Germinal center (tissue), 1 donor: ENCODE data around the gene DOCK1.

Source experiments
- DNase-seq: peaks from one replicate; pipeline ENCODE4 v3.0.0; 2012; ENCODE audit warnings: mixed read lengths, low spot score

DOCK1 gene

DNA sequence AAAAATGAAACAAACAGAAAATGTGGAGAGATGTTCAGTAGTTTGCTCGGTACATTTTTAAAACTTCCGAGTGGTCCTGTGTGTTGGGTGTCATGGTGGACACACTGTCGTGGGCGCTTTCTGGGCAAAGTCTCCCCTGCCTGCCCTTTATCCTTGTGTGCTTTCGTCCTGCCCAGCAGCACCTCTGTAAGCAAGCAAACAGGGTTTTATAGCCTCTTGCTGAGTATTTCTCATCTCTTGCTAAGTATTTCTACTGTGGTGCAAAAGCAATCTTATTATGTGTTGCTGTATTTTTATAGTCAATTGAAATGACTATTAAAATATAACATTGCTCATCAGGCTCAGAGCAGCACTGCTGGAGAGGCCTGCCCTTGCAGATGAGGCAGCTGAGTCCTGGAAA, 48.7 kb downstream of the DOCK1 start:
- no peak for DNase-seq

DNA sequence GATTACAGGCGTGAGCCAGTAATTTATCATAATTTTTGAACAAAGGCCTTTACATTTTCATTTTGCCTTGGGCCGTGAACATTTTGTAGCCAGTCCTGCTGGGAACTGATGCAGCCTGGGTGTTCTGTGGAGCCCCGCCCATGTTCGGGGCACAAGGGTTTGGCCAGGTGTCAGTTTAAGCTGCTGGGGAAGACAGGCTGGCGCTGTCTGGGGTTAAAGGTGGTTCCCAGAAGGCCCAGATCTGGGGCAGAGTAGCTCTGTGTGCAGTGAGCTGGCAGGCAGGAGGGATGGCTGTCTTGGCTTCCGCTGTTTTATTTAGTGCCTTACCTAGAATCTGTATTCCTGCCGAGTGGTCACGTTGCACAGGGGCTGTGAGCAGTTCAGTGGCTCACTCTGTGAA, 50.2 kb downstream of the DOCK1 start:
- no peak for DNase-seq

GRCh38 chr10:126955934-126956711, 50.9 kb downstream of the DOCK1 start:
- DNase-seq: no peak

DNA sequence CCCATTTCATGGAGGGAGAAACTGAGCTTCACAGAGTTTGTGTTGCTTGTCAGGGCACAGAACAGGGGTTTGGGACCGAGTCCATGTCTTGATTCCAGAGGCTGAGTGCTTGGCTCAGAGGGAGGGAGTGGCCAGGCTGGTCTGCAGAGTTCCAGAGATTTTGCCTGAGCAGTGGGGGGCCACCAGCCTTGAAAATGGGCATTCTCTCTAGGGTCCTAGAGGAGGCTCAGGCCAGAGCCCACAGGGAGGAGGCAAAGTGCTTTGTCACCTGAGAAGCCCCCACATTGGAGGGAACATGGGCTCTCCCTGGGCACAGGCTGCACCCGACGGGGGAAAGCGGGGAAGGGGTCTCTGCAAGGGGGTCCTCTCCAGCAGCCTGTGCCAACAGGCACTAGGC, 51.5 kb downstream of the DOCK1 start:
- no peak for DNase-seq

GRCh38 chr10:126957111-126957510, 51.9 kb downstream of the DOCK1 start:
- DNase-seq: no peak

DNA sequence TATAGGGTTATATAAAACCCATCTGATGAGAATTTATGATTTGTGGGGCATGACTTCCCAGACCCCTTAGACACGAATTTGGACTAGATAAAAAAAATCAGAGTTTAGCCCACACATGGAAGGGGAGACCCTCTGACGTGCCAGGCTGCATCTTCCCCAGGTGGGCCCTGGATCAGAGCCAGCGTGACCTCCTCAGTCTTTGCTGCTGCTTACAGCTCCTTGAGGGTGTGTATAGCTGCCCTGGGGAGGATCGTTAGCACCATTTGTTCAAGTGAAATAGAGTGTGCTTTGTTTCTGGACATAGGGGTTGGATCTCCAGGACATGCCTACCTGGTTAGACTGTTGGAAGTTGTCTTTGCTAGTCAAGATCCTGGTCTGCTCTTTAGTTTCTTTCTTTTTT, 54.2 kb downstream of the DOCK1 start:
- no peak for DNase-seq

DNA sequence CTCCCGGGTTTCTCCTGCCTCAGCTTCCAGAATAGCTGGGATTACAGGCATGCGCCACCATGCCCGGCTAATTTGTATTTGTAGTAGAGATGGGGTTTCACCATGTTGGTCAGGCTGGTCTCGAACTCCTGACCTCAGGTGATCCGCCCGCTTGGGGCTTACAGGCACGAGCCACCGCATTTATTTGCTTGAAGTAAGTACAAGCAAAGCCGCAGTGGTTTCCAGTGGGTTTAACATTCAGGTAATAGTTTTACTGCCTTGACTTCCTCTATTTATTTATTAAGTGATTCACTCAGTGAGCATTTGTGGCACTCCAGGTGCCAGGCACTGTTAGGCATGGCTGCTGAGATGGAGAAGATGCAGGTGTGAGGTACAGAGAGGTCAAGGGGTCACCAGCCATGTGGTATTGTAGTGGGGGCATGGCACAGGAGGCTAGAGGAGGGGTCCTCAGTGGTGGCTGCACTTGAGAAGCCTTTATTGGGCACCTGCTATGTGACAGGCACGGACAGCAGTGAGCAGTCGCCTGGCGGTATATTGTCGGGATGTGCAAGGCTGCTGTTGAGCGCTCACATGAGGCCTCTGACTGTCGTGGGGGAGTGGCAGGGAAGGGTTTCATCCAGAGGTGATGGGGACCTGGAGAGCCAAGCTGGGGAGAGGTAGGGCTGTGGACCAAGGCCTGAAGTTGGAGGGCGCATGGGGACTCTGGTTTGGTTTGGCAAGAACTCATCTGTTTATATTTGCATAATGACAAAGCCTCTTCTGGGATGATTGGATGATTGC, 54.9 kb downstream of the DOCK1 start:
- DNase-seq: no peak

- DNase-seq: no peak
Measured at GRCh38 chr10:126963354-126963753, 58.1 kb downstream of the DOCK1 start.

DNA sequence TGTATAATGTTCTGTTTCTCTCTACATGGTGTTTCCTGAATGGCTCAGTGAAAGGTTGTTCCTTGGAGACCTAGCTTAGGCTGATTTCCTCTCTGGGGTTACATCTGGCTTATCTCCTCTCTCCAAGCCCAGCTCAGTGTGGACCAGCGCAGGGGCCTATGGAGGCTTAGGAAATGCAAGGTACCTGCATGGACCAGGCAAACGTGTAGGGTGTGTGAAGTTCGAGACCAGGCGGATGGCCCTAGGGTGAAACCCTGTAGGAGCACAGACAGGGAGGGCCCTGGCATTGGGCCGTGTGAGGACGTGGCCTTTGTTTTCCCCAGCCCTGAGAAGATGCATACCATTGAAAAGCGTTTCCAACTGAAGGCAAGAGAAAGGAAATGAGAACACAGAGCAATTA, 59.0 kb downstream of the DOCK1 start:
- no peak for DNase-seq

- no peak for DNase-seq
Measured at GRCh38 chr10:126966938-126967337, 61.7 kb downstream of the DOCK1 start.

DNA sequence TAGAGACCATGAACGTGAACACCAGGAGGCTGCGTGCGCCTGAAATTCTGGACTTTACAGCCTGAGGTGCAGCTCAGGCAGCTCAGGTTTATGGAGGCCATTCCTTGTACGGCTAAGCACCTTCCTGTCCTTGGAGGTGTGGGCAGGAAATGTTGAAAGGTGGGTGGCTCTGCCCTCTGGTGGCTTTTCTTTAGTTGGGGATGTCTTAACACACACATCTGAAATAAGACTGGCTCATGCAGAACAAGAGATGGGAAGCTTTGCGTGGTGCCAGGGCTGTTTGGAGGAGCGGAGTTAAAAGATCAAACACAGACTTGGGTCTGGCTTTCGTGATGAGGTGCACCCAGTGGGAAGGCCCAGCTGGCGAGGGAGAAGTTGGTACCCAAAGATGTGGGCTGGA, 64.1 kb downstream of the DOCK1 start:
- no peak for DNase-seq

DNA sequence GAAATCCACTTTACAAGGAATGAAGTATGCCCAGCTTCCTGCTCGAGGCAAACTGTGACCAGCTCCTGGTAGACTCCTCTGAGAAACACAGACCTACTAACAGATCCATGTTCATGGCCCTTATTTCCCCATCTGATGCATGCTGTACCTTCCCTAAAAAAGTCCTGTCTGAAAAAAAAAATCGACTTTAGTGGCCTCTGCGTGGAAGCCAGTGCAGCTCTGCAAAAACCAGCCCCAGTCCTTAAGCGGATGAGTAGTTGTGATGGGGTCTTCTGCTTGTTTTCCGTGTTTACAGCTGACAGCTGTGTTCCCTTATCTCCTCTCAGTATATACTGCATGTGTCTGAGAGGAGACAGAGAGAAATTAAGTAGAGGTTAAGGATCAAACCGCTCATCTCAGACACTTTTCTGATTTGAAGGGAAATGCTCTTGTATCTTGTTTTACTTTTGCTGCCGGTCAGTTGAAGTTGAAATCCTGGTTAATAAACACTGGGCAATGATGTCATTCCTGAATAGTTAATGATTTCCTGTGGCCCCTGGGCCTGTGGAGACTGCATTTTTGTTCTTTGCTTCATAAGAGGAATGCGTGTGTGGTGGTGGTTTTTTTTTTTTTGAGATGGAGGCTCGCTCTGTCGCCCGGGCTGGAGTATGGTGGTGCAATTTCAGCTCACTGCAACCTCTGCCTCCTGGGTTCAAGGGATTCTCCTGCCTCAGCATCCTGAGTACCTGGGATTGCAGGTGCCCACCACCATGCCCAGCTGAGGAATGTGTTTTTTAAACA, 67.6 kb downstream of the DOCK1 start:
- DNase-seq: no peak

DNA sequence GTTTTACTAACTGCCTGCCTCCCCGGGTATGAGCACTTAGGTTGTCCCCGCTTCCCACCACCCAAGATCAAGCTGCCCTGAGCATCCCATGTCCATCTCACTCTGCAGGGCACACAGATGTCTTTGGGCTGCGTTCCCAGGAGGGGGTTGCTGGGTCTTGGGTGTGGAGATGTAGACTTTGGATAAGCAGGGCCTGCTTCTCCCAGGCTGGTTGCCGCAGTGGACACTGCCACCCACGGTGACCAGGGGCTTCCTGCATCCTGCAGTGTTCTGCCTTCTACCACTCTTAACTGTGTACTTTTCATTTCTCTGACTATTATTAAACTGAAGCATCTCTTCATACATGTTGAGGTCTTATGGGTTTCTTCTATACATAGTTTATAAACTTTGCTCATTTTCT, 70.0 kb downstream of the DOCK1 start:
- DNase-seq: no peak

DNA sequence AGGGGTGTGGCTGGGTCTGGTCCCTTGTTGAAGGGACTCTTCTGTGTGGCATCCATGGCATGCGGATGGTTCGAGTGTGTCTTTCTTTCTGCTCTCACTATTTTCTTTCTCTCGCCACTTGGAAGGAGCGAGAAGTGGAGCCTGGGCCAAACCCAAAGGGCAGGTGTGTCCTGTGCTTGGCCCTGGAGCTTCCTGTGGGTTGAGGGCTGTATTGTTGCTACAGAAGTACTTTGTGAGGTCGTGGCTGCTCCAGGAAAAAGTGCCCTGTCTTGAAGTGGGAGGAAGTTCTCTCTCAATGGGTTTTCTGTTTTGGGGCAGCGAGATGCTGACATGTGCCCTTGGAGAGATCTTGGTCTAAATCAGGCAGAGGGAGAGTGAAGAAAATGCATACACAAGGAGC, 72.0 kb downstream of the DOCK1 start:
- no peak for DNase-seq

DNA sequence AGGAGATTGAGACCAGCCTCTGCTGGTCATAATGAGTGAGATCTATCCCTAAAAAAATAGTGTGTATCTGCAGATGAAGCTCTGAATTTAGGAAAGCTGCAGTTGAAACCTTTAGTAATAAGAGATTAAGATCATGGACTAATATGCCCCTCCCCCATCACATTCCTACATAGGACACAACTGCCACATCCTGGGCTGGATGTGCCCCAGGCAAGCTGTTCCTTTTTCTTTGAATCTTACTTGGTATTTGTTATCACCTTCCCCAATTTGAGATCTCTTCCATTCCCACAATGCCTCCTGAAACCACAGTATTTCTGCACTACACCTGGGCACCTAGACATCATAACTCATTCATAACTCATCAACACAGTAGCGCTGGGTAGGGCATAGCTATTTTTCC, 74.1 kb downstream of the DOCK1 start:
- no peak for DNase-seq

- DNase-seq: no peak
Measured at GRCh38 chr10:126993208-126993607, 88.0 kb downstream of the DOCK1 start.

- DNase-seq: no peak
Measured at GRCh38 chr10:126997801-126998590, 92.8 kb downstream of the DOCK1 start.

DNA sequence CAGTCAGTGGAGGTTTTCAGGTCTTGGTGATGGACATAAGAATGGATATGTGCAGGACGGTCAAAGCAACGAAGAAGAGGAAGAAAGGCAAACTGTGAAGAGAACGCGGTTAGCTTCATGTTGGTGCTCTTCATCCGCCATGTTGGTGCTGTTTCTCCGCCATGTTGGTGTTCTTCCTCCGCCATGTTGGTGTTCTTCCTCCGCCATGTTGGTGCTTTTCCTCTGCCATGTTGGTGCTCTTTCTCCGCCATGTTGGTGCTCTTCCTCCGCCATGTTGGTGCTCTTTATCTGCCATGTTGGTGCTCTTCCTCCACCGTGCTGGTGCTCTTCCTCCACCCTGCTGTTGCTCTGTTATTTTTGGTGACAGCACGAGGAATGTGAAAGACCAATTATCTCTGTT, 95.4 kb downstream of the DOCK1 start:
- DNase-seq: no peak

DNA sequence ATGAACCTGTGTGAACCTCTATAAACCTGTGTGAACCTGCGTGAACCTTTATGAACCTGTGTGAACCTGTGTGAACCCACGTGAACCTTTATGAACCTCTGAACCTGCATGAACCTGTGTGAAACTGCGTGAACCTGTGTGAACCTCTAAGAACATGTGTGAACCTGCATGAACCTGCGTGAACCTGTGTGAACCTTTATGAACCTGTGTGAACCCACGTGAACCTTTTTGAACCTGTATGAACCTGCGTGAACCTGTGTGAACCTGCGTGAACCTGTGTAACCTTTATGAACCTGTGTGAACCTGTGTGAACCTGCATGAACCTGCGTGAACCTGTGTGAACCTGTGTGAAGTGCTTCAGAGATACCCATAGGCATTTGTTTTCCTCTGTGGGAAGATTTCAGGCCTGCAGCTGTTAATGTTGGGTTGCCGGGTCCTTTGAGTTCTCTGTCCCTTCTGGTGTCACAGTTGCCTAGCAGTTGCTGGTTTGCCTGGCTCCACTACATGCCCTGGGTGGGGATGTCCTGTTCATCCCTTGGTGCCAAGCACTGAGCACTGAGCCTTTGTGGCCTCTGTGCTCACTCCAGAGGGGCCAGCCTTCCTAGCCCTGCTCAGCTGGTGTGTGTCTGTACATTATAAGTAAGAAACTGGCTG, 97.9 kb downstream of the DOCK1 start:
- no peak for DNase-seq

DNA sequence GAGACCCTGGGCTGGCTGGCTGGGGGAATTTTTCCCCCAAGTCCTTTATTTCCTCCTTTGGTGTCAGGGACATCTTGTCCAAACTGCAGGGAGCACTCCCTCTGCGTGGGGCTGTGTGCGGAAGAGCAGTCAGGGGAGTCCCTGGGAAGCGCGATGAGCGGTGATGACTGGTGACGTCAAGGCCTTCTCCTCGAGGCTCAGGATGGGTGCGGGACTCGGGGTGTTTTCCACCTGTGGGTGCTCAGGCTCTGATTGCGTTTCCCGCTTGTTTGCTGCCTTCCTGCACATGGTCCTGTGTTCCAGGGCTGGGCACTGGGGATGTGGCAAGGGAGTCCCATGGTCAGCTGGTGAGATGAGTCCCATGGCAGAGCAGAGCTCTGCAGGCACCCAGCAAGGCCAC, 101.2 kb downstream of the DOCK1 start:
- DNase-seq: no peak

- DNase-seq: no peak
Measured at GRCh38 chr10:127009366-127009765, 104.1 kb downstream of the DOCK1 start.

GRCh38 chr10:127011174-127011573, 105.9 kb downstream of the DOCK1 start:
- DNase-seq: no peak
